Upper lobe of left lung (tissue), 4 donors: ENCODE data around the gene RAD21L1.

Experiments
- CTCF ChIP-seq, 6 experiments: fragments of 450-650 bp in 4 of 6; fragments of 200-600 bp in 2 of 6; sonication (generic) in 2 of 6; IDR thresholded peaks; one replicate each; pipeline ENCODE4 v1.5.1; 2016 to 2019; ENCODE audit warnings: antibody characterized with exemption in 6 of 6
- EP300 ChIP-seq, 4 donors: sonication (generic); formaldehyde crosslinking; IDR thresholded peaks; one replicate each; pipeline ENCODE4 v1.5.1; 2017; ENCODE audit warnings: antibody characterized with exemption in 4 of 4, control low read depth in 2 of 4
- POLR2A ChIP-seq, 4 donors: fragments of 450-650 bp; IDR thresholded peaks; one replicate each; pipeline ENCODE4 v1.5.1; 2016 to 2017; ENCODE audit warnings: antibody characterized with exemption in 4 of 4, mild to moderate bottlenecking in 2 of 4
- POLR2AphosphoS5 ChIP-seq, 2 donors: sonication (generic); formaldehyde crosslinking; IDR thresholded peaks; one replicate each; pipeline ENCODE4 v1.5.1; 2017; ENCODE audit warnings: antibody characterized with exemption in 2 of 2

DNA sequence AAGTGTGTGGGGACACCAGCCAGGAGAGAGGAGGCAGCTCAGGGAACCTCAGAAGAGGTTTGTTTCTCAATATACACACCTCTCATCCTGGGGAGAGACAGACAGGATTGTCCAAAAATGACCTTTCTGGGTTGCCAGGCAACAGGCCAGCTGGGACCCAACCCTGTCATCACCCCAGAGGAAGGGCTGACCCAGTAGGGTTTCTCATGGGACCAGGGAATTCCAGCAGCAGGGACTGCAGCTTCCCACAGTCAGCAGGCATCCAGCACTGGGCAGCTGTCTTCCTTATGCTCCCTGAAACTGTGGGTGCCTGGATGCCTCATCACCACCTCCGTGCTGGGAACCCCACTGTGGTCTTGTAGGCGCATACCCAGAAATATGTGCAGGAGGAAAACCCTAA is 21.3 kb upstream of the RAD21L1 start:
- peak in 1 of 4 donors; percentile 1 for TF ChIP-seq POLR2A (IDR thresholded peaks at IDR 0.05)
- peak in 1 of 6 experiments; percentile 1 for TF ChIP-seq CTCF (IDR thresholded peaks at IDR 0.05)
- peak; percentile 18 to 58 for TF ChIP-seq POLR2AphosphoS5 (IDR thresholded peaks at IDR 0.05)
- peak in 2 of 4 donors; percentile 7 to 43 for TF ChIP-seq EP300 (IDR thresholded peaks at IDR 0.05)
